ENCODE results near the gene GALP. TPM values are rescaled to one million over a fixed set of nuclear protein-coding genes. Genes with fewer than 3 reads are reported as not detected.
"Not testable (repeated sequence)": the region's sequence is repeated elsewhere in the genome, so short reads cannot be mapped to it uniquely, and the experiment has no call there.

Gene GALP
- total RNA-seq, 1 experiment from 2014 or later: not detected

DNA sequence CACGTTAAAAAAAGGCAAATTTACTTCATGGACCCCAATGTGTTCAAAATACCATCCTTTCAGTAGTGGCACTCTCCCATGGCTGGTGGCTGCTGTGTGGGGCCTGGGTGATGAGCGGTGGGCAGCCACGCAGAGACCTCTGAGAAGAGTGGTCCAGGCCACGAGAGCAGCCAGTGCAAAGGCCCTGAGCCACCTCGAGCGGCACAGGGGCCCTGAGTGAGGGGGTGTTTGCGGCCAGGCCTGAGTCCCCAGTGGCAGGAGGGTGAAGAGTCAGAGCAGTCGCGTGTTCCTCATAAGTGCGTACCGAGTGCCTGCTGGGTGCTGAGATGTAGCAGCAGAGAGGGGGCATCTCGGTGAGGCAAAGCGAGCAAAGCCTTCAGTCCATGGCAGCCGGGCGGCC is 27.7 kb upstream of the GALP start:
- no peak for DNase-seq (ENCODE audit: low spot score)

GRCh38 chr19:56148955-56149655 is 26.7 kb upstream of the GALP start:
- not testable (repeated sequence) for DNase-seq (ENCODE audit: low spot score)

DNA sequence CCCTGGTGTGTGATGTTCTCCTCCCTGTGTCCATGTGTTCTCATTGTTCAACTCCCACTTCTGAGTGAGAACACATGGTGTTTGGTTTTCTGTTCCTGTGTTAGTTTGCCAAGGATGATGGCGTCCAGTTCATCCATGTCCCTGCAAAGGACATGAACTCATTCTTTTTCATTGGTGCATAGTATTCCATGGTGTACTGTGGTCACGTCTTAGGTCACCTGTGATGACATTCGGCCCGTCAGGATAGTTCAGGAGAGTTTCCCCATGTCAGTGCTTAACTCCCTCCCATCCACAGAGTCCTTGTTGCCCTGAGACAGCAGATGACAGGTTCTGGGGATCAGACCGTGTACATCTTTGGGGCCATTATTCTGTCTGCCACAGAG is 26.2 kb upstream of the GALP start:
- DNase-seq (ENCODE audit: low spot score): no peak

DNA sequence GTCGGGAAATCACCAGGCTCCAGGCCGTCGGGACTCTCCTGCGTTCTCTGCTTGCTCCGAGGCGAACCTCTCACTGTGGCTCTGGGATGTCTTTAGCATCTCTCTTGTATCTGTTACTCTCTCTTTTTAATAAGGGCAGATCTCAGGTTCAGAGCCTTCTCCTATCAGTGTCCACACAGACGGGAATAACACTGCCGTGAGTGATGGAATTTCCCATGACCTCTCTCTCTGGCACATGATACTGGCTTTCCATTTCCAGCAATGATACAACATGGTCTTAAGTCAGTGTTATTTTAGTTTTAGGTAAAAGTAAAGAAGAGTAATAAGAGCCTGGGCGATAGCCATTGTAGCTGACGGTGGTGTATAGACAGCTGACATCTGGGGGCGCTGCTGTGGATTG is 25.4 kb upstream of the GALP start:
- no peak for DNase-seq (ENCODE audit: low spot score)

DNA sequence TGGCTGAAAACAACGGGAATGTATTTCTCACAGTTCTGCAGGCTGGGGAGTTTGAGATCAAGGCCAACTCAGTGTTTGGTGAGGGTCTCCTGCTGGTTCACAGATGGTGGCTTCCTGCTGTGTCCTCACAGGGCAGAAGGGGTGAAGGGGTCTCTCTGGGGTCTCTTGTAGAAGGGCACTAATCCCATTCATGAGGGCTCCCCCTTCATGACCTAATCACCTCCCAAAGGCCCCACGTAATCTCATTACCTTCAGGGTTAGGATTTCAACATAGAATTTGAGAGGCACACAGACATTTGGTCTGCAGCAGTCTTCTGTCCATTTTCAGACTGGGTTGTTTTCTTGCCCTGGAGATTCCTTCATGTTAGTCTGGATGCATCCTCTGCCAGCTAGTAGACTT is 23.2 kb upstream of the GALP start:
- DNase-seq (ENCODE audit: low spot score): no peak

DNA sequence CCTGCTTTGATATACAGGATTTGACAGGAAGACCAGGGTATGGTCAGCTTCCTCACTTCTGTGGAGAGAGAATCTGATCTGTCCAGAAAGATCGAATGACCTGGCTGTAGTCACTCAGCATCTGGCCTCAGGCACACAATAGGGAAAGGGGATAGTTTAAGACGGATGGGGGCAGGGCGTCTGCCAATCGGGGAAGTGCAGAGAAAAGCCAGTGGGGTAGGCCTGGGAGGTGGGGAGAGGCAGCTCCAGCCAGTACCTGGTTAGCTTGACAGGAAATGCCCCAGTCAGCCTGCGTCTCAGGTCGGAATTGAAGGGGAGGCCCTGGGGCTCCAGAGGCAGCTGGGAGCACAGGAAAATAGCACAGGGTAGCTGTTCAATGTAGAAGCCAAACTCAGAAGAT is 22.3 kb upstream of the GALP start:
- no peak for DNase-seq (ENCODE audit: low spot score)

- DNase-seq (ENCODE audit: low spot score): no peak
These were observed 20.6 kb upstream of the GALP start for GRCh38 chr19:56155124-56155687.

DNA sequence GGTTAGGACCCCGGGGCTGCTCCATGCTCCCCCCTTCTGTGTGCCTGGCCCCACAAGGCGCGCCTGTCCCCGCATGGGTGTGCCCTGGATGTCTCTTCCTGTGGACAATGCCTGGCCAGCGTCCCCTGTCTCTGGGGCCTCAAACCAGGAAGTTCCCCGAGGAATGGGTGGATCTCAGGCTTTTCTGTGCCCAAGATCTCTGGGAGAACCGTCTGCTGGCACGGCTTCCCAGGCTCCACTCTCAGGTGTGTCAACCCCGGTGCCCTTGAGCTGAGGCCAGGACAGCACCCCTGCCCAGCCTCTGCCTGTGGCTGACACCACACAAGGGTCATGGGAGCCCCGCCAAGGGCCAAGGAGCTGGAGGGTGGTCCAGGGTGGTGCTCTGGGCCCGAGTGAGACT is 19.0 kb upstream of the GALP start:
- no peak for DNase-seq (ENCODE audit: low spot score)

- no peak for DNase-seq (ENCODE audit: low spot score)
These were observed 17.5 kb upstream of the GALP start for GRCh38 chr19:56158170-56158757.

DNA sequence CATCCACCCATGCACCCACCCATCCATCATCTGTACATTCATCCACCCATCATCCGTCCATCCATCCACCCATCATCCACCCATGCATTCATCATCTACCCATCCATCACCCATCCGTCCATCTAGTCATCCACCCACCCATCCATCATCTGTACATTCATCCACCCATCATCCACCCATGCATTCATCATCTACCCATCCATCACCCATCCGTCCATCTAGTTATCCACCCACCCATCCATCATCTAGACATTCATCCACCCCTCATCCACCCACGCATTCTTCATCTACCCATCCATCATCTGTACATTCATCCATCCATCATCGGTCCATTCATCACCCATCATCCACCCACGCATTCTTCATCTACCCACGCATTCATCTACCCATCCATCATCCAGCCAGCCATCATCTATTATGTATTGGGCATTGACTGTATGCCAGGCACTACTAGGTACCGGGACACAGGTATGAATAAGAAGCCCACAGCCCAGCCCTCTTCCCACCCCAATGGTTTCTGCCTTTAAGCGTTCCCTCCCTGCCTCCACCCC is 16.7 kb upstream of the GALP start:
- DNase-seq (ENCODE audit: low spot score): no peak

GRCh38 chr19:56159622-56160271 is 16.1 kb upstream of the GALP start:
- DNase-seq (ENCODE audit: low spot score): no peak

- DNase-seq (ENCODE audit: low spot score): no peak
These were observed 14.3 kb upstream of the GALP start for GRCh38 chr19:56161534-56161933.

DNA sequence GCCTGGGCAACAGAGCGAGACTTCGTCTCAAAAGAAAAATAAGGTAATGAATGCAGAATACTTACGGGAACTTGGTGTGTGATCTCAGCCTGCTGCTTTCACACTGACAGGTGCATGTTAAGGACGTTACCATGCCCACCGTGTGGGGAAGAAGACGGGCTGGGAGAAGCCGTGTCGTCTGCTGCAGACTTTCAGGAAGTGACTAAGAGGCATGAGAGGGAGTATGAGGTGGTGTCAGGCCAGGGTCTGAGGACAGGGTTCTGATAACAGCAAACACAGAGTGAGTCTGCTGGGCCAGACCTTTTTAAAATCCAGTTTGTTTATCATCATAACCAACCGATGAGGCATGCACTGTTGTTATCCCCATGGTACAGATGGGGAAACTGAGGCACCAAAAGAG is 13.6 kb upstream of the GALP start:
- peak; percentile 73 for DNase-seq (ENCODE audit: low spot score)

GRCh38 chr19:56163097-56163496 is 12.7 kb upstream of the GALP start:
- DNase-seq (ENCODE audit: low spot score): no peak

DNA sequence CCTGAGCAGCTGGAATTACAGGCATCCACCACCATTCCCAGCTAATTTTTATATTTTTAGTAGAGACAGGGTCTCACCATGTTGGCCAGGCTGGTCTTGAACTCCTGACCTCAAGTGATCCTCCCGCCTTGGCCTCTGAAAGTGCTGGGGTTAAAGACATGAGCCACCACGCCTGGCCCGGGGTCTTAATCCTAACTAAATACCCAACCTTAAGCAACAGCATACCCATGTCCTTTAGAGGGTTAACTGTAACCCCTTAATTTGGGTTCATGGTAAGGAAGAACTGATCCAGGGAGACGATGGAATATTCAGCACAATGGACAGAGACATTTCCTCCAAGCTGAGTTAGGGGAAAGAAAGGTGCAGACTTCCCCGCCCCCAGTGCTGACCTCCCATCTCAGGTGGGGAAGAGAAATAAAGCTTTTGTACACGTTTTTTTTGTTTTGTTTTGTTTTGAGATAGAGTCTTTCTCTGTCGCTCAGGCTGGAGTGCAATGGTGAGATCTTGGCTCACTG is 8.7 kb upstream of the GALP start:
- peak; percentile 34 for DNase-seq (ENCODE audit: low spot score)

GRCh38 chr19:56170261-56170660 is 5.5 kb upstream of the GALP start:
- peak; percentile 99 for DNase-seq (ENCODE audit: low spot score)

GRCh38 chr19:56174086-56174485 is 1.7 kb upstream of the GALP start:
- DNase-seq (ENCODE audit: low spot score): no peak

DNA sequence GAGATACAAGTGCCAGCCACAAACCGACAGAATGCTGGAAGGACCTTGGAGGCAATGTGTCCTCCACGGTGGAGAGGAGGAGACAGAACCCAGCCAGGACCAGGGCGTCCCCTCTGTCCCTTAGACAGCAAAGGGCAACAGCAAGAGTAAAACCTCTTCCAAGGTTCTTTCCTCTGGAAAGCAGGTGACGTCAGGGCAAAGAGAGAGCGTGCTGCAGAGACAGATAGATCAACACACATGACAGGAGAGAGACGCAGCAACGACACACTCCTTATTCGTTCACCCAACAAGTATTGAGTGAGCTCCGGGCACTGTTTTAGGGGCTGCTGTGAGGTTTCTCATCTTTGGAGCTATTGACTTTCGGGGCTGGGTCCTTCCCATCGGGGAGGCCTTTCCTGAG is 1.3 kb upstream of the GALP start:
- no peak for DNase-seq (ENCODE audit: low spot score)

DNA sequence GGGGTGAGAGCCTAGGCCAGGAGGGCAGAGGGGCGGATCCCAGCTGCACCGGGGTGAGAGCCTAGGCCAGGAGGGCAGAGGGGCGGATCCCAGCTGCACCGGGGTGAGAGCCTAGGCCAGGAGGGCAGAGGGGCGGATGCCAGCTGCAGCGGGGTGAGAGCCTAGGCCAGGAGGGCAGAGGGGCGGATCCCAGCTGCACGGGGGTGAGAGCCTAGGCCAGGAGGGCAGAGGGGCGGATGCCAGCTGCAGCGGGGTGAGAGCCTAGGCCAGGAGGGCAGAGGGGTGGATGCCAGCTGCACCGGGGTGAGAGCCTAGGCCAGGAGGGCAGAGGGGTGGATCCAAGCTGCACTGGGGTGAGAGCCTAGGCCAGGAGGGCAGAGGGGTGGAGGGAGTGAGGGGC is 502 bp downstream of the GALP start:
- not testable (repeated sequence) for DNase-seq (ENCODE audit: low spot score)

- DNase-seq (ENCODE audit: low spot score): no peak
These were observed 1.1 kb downstream of the GALP start for GRCh38 chr19:56176881-56177280.

- no peak for DNase-seq (ENCODE audit: low spot score)
These were observed 1.9 kb downstream of the GALP start for GRCh38 chr19:56177564-56178243.

- no peak for DNase-seq (ENCODE audit: low spot score)
These were observed 14.0 kb downstream of the GALP start for GRCh38 chr19:56189785-56190184.
